ENCODE results near the gene ACTG1. TPM values are rescaled to one million over a fixed set of nuclear protein-coding genes. Genes with fewer than 3 reads are reported as not detected.

ACTG1 gene
- polyA plus RNA-seq, 2 donors: 1,763 to 5,708 TPM

- H3K4me1 ChIP-seq (ENCODE audit: control insufficient read depth in 2 of 2, insufficient read depth in 2 of 2, low read length in 1 of 2): peaks cover 3 to 5% of the 10 kb centered on the region in 2 donors
- peaks cover 0 to 2% of the 10 kb centered on the region in 2 donors for H3K9me3 ChIP-seq (ENCODE audit: control insufficient read depth in 2 of 2, insufficient read depth in 1 of 2, low read depth in 1 of 2, low read length in 1 of 2)
- H3K27me3 ChIP-seq (ENCODE audit: control insufficient read depth in 1 of 2, insufficient read depth in 2 of 2, low read length in 2 of 2): no peaks in the 10 kb centered on the region
- 94 to 95% methylated on average over 20 of the region's 20 CpGs for WGBS, 2 donors
- H3K36me3 ChIP-seq (ENCODE audit: control insufficient read depth in 2 of 2, insufficient read depth in 2 of 2, low read length in 1 of 2): no peaks in the 10 kb centered on the region
- H3K27ac ChIP-seq (ENCODE audit: low read depth in 2 of 2, low read length in 1 of 2): no peak overlapping the region
- no peak overlapping the region for H3K4me3 ChIP-seq (ENCODE audit: low read depth in 1 of 2, low read length in 2 of 2)
Measured at GRCh38 chr17:81478119-81478518, 34.5 kb downstream of the ACTG1 start.

GRCh38 chr17:81477173-81477572 lies 35.4 kb downstream of the ACTG1 start:
- Histone ChIP-seq H3K27ac (ENCODE audit: low read depth in 2 of 2, low read length in 1 of 2) (no peak overlapping the region), H3K4me3 (ENCODE audit: low read depth in 1 of 2, low read length in 2 of 2) (no peak overlapping the region), H3K27me3 (ENCODE audit: control insufficient read depth in 1 of 2, insufficient read depth in 2 of 2, low read length in 2 of 2) (no peaks in the 10 kb centered on the region), H3K9me3 (ENCODE audit: control insufficient read depth in 2 of 2, insufficient read depth in 1 of 2, low read depth in 1 of 2, low read length in 1 of 2) (peaks cover 0 to 2% of the 10 kb centered on the region in 2 donors), H3K4me1 (ENCODE audit: control insufficient read depth in 2 of 2, insufficient read depth in 2 of 2, low read length in 1 of 2) (peaks cover 3 to 5% of the 10 kb centered on the region in 2 donors), H3K36me3 (ENCODE audit: control insufficient read depth in 2 of 2, insufficient read depth in 2 of 2, low read length in 1 of 2) (no peaks in the 10 kb centered on the region)
- WGBS, 2 donors: 79 to 87% methylated on average over 7 of the region's 7 CpGs

GRCh38 chr17:81476635-81477034 lies 36.0 kb downstream of the ACTG1 start:
- no peak overlapping the region for H3K4me3 ChIP-seq (ENCODE audit: low read depth in 1 of 2, low read length in 2 of 2)
- 92% methylated on average over 6 of the region's 6 CpGs for WGBS, 2 donors
- no peak overlapping the region for H3K27ac ChIP-seq (ENCODE audit: low read depth in 2 of 2, low read length in 1 of 2)
- peaks cover 0 to 2% of the 10 kb centered on the region in 2 donors for H3K9me3 ChIP-seq (ENCODE audit: control insufficient read depth in 2 of 2, insufficient read depth in 1 of 2, low read depth in 1 of 2, low read length in 1 of 2)
- peaks cover 3 to 5% of the 10 kb centered on the region in 2 donors for H3K4me1 ChIP-seq (ENCODE audit: control insufficient read depth in 2 of 2, insufficient read depth in 2 of 2, low read length in 1 of 2)
- H3K27me3 ChIP-seq (ENCODE audit: control insufficient read depth in 1 of 2, insufficient read depth in 2 of 2, low read length in 2 of 2): no peaks in the 10 kb centered on the region
- H3K36me3 ChIP-seq (ENCODE audit: control insufficient read depth in 2 of 2, insufficient read depth in 2 of 2, low read length in 1 of 2): no peaks in the 10 kb centered on the region

- no peak overlapping the region for H3K4me3 ChIP-seq (ENCODE audit: low read depth in 1 of 2, low read length in 2 of 2)
- peaks cover 0 to 2% of the 10 kb centered on the region in 2 donors for H3K9me3 ChIP-seq (ENCODE audit: control insufficient read depth in 2 of 2, insufficient read depth in 1 of 2, low read depth in 1 of 2, low read length in 1 of 2)
- H3K27me3 ChIP-seq (ENCODE audit: control insufficient read depth in 1 of 2, insufficient read depth in 2 of 2, low read length in 2 of 2): no peaks in the 10 kb centered on the region
- WGBS, 2 donors: 85 to 91% methylated on average over 7 of the region's 7 CpGs
- H3K27ac ChIP-seq (ENCODE audit: low read depth in 2 of 2, low read length in 1 of 2): no peak overlapping the region
- H3K4me1 ChIP-seq (ENCODE audit: control insufficient read depth in 2 of 2, insufficient read depth in 2 of 2, low read length in 1 of 2): peaks cover 2% of the 10 kb centered on the region in 2 donors
- no peaks in the 10 kb centered on the region for H3K36me3 ChIP-seq (ENCODE audit: control insufficient read depth in 2 of 2, insufficient read depth in 2 of 2, low read length in 1 of 2)
Measured at GRCh38 chr17:81476097-81476496, 36.5 kb downstream of the ACTG1 start.

- H3K27ac ChIP-seq (ENCODE audit: low read depth in 2 of 2, low read length in 1 of 2): no peak overlapping the region
- H3K4me1 ChIP-seq (ENCODE audit: control insufficient read depth in 2 of 2, insufficient read depth in 2 of 2, low read length in 1 of 2): no peaks in the 10 kb centered on the region
- no peaks in the 10 kb centered on the region for H3K27me3 ChIP-seq (ENCODE audit: control insufficient read depth in 1 of 2, insufficient read depth in 2 of 2, low read length in 2 of 2)
- no peaks in the 10 kb centered on the region for H3K36me3 ChIP-seq (ENCODE audit: control insufficient read depth in 2 of 2, insufficient read depth in 2 of 2, low read length in 1 of 2)
- peaks cover 0 to 2% of the 10 kb centered on the region in 2 donors for H3K9me3 ChIP-seq (ENCODE audit: control insufficient read depth in 2 of 2, insufficient read depth in 1 of 2, low read depth in 1 of 2, low read length in 1 of 2)
- 81% methylated on average over 16 of the region's 16 CpGs for WGBS, 2 donors
- no peak overlapping the region for H3K4me3 ChIP-seq (ENCODE audit: low read depth in 1 of 2, low read length in 2 of 2)
Measured at GRCh38 chr17:81474958-81475357, 37.6 kb downstream of the ACTG1 start.

- no peaks in the 10 kb centered on the region for H3K27me3 ChIP-seq (ENCODE audit: control insufficient read depth in 1 of 2, insufficient read depth in 2 of 2, low read length in 2 of 2)
- H3K9me3 ChIP-seq (ENCODE audit: control insufficient read depth in 2 of 2, insufficient read depth in 1 of 2, low read depth in 1 of 2, low read length in 1 of 2): peaks cover 0 to 2% of the 10 kb centered on the region in 2 donors
- 74 to 78% methylated on average over 8 of the region's 8 CpGs for WGBS, 2 donors
- no peak overlapping the region for H3K4me3 ChIP-seq (ENCODE audit: low read depth in 1 of 2, low read length in 2 of 2)
- H3K4me1 ChIP-seq (ENCODE audit: control insufficient read depth in 2 of 2, insufficient read depth in 2 of 2, low read length in 1 of 2): no peaks in the 10 kb centered on the region
- H3K27ac ChIP-seq (ENCODE audit: low read depth in 2 of 2, low read length in 1 of 2): no peak overlapping the region
- no peaks in the 10 kb centered on the region for H3K36me3 ChIP-seq (ENCODE audit: control insufficient read depth in 2 of 2, insufficient read depth in 2 of 2, low read length in 1 of 2)
Measured at GRCh38 chr17:81473019-81473418, 39.6 kb downstream of the ACTG1 start.

- Histone ChIP-seq H3K9me3 (ENCODE audit: control insufficient read depth in 2 of 2, insufficient read depth in 1 of 2, low read depth in 1 of 2, low read length in 1 of 2) (peaks cover 0 to 2% of the 10 kb centered on the region in 2 donors), H3K4me3 (ENCODE audit: low read depth in 1 of 2, low read length in 2 of 2) (no peak overlapping the region), H3K27ac (ENCODE audit: low read depth in 2 of 2, low read length in 1 of 2) (no peak overlapping the region), H3K36me3 (ENCODE audit: control insufficient read depth in 2 of 2, insufficient read depth in 2 of 2, low read length in 1 of 2) (no peaks in the 10 kb centered on the region), H3K4me1 (ENCODE audit: control insufficient read depth in 2 of 2, insufficient read depth in 2 of 2, low read length in 1 of 2) (no peaks in the 10 kb centered on the region), H3K27me3 (ENCODE audit: control insufficient read depth in 1 of 2, insufficient read depth in 2 of 2, low read length in 2 of 2) (no peaks in the 10 kb centered on the region)
- WGBS, 2 donors: 89% methylated on average over 28 of the region's 28 CpGs
Measured at GRCh38 chr17:81471818-81472456, 40.7 kb downstream of the ACTG1 start.

GRCh38 chr17:81470944-81471817 lies 41.4 kb downstream of the ACTG1 start:
- no peaks in the 10 kb centered on the region for H3K4me1 ChIP-seq (ENCODE audit: control insufficient read depth in 2 of 2, insufficient read depth in 2 of 2, low read length in 1 of 2)
- H3K27me3 ChIP-seq (ENCODE audit: control insufficient read depth in 1 of 2, insufficient read depth in 2 of 2, low read length in 2 of 2): no peaks in the 10 kb centered on the region
- H3K4me3 ChIP-seq (ENCODE audit: low read depth in 1 of 2, low read length in 2 of 2): no peak overlapping the region
- no peak overlapping the region for H3K27ac ChIP-seq (ENCODE audit: low read depth in 2 of 2, low read length in 1 of 2)
- no peaks in the 10 kb centered on the region for H3K36me3 ChIP-seq (ENCODE audit: control insufficient read depth in 2 of 2, insufficient read depth in 2 of 2, low read length in 1 of 2)
- 68 to 81% methylated on average over 14 of the region's 14 CpGs for WGBS, 2 donors
- H3K9me3 ChIP-seq (ENCODE audit: control insufficient read depth in 2 of 2, insufficient read depth in 1 of 2, low read depth in 1 of 2, low read length in 1 of 2): no peaks in the 10 kb centered on the region

GRCh38 chr17:81470270-81470943 lies 42.2 kb downstream of the ACTG1 start:
- Histone ChIP-seq H3K9me3 (ENCODE audit: control insufficient read depth in 2 of 2, insufficient read depth in 1 of 2, low read depth in 1 of 2, low read length in 1 of 2) (no peaks in the 10 kb centered on the region), H3K4me3 (ENCODE audit: low read depth in 1 of 2, low read length in 2 of 2) (no peak overlapping the region), H3K4me1 (ENCODE audit: control insufficient read depth in 2 of 2, insufficient read depth in 2 of 2, low read length in 1 of 2) (no peaks in the 10 kb centered on the region), H3K27me3 (ENCODE audit: control insufficient read depth in 1 of 2, insufficient read depth in 2 of 2, low read length in 2 of 2) (no peaks in the 10 kb centered on the region), H3K36me3 (ENCODE audit: control insufficient read depth in 2 of 2, insufficient read depth in 2 of 2, low read length in 1 of 2) (no peaks in the 10 kb centered on the region), H3K27ac (ENCODE audit: low read depth in 2 of 2, low read length in 1 of 2) (no peak overlapping the region)
- WGBS, 2 donors: 86% methylated on average over 9 of the region's 9 CpGs

Measured in esophagus (tissue), 2 donors.